Ishikawa (cell line): ENCODE data around the gene RTN4RL2.

ENCODE experiments used
- CEBPB ChIP-seq: IDR thresholded peaks from 2 replicates; pipeline ENCODE4 v1.6.1; 2012
- CREB1 ChIP-seq: IDR thresholded peaks from 2 replicates; pipeline ENCODE4 v1.6.1; 2012; ENCODE audit warnings: low read depth
- EGR1 ChIP-seq: IDR thresholded peaks from 2 replicates; pipeline ENCODE4 v1.6.1; 2012
- EP300 ChIP-seq: IDR thresholded peaks from 2 replicates; pipeline ENCODE4 v1.6.1; 2012; ENCODE audit warnings: borderline replicate concordance
- FOXM1 ChIP-seq: IDR thresholded peaks from 2 replicates; pipeline ENCODE4 v1.6.1; 2012; ENCODE audit warnings: low read depth, borderline replicate concordance
- NFIC ChIP-seq: IDR thresholded peaks from 2 replicates; pipeline ENCODE4 v1.6.1; 2012
- RAD21 ChIP-seq: IDR thresholded peaks from 2 replicates; pipeline ENCODE4 v1.6.1; 2012; ENCODE audit warnings: low read depth
- REST ChIP-seq: IDR thresholded peaks from 2 replicates; pipeline ENCODE4 v1.6.1; 2012; ENCODE audit warnings: low read depth, mild to moderate bottlenecking
- TAF1 ChIP-seq: IDR thresholded peaks from 2 replicates; pipeline ENCODE4 v1.6.1; 2012; ENCODE audit warnings: low read depth, mild to moderate bottlenecking
- TCF12 ChIP-seq: IDR thresholded peaks from 2 replicates; pipeline ENCODE4 v1.6.1; 2012; ENCODE audit warnings: low read depth
- TEAD4 ChIP-seq: IDR thresholded peaks from 2 replicates; pipeline ENCODE4 v1.6.1; 2012
- USF1 ChIP-seq: IDR thresholded peaks from 2 replicates; pipeline ENCODE4 v1.6.1; 2012
- YY1 ChIP-seq: IDR thresholded peaks from 2 replicates; pipeline ENCODE4 v1.6.1; 2012; ENCODE audit warnings: low read depth
- ZBTB7A ChIP-seq: IDR thresholded peaks from 2 replicates; pipeline ENCODE4 v1.6.1; 2012; ENCODE audit warnings: low read depth
- TF ChIP-seq, protein P1 (sequence below): IDR thresholded peaks from 2 replicates; pipeline ENCODE4 v1.6.1; 2012

Gene RTN4RL2

GRCh38 chr11:57418131-57418530, 42.2 kb upstream of the RTN4RL2 start:
- TF ChIP-seq NFIC (no peak), CEBPB (no peak), ZBTB7A (no peak), TCF12 (no peak), FOXM1 (no peak), REST (no peak), RAD21 (no peak), EGR1 (no peak), TAF1 (no peak)

- no peak for TF ChIP-seq NFIC
Observed at GRCh38 chr11:57419146-57419545, 41.2 kb upstream of the RTN4RL2 start.

- TF ChIP-seq CEBPB (no peak), RAD21 (no peak), USF1 (no peak), TEAD4 (no peak), CREB1 (no peak), REST (no peak), NFIC (no peak), EGR1 (no peak), FOXM1 (no peak), TCF12 (no peak), YY1 (no peak), ZBTB7A (no peak), TAF1 (no peak), EP300 (no peak)
- TF ChIP-seq, protein P1, sequence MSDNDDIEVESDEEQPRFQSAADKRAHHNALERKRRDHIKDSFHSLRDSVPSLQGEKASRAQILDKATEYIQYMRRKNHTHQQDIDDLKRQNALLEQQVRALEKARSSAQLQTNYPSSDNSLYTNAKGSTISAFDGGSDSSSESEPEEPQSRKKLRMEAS = no peak
Observed at GRCh38 chr11:57421066-57421465, 39.3 kb upstream of the RTN4RL2 start.

GRCh38 chr11:57421805-57422204, 38.5 kb upstream of the RTN4RL2 start:
- no peak for TF ChIP-seq REST
- no peak for TF ChIP-seq TCF12
- TF ChIP-seq, protein P1 = no peak
- TF ChIP-seq TEAD4 = no peak
- TF ChIP-seq USF1 = no peak
- no peak for TF ChIP-seq EGR1
- no peak for TF ChIP-seq ZBTB7A
- no peak for TF ChIP-seq RAD21
- no peak for TF ChIP-seq NFIC
- TF ChIP-seq TAF1 = no peak
- no peak for TF ChIP-seq EP300
- TF ChIP-seq FOXM1 = no peak

DNA sequence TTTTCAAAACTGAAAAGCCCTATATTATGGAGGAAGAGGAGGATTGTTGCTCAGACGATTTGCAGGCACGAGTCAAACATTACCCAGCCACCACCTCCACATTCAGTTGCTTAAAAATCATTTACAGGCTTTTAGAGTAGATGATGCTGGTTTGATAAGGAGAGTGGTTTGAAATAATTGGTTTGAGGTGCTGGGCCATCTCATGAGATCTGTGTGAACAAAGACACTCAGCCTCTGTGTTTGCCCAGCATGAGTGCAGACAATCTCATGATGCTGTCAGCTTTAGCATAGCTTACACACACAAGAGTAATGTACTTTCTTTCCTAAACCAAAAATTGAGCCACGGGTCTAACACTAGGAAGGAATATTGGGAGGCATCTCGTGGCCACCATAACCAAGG, 37.7 kb upstream of the RTN4RL2 start:
- TF ChIP-seq USF1 = no peak
- TF ChIP-seq CREB1 = no peak
- no peak for TF ChIP-seq FOXM1
- no peak for TF ChIP-seq CEBPB
- no peak for TF ChIP-seq EGR1
- no peak for TF ChIP-seq YY1
- no peak for TF ChIP-seq REST
- TF ChIP-seq RAD21 = no peak
- TF ChIP-seq NFIC = no peak
- TF ChIP-seq EP300 = no peak
